ENCODE measurements around the gene EIF2D. TPM values are rescaled to one million over a fixed set of nuclear protein-coding genes. Genes with fewer than 3 reads are reported as not detected.
A peak's percentile ranks its signal among the peaks of the same experiment; 100 is the strongest.

EIF2D gene
- total RNA-seq, 4 donors from 2014 or later = 52.9 to 62.1 (median 57.0) TPM

- peak overlapping the region in 1 of 3 donors; percentile 69 for H3K27ac ChIP-seq
- no peak overlapping the region for H3K4me3 ChIP-seq (replicated peaks in 1 of 3)
- peaks cover 14 to 32% of the 10 kb centered on the region in 2 donors for H3K36me3 ChIP-seq
- H3K27me3 ChIP-seq = no peaks in the 10 kb centered on the region
- no peaks in the 10 kb centered on the region for H3K9me3 ChIP-seq
- 68 to 73% methylated on average over 8 of the region's 8 CpGs for WGBS, 2 donors
- no peak for DNase-seq
- H3K4me1 ChIP-seq = peaks cover 5 to 16% of the 10 kb centered on the region in 2 donors
- TF ChIP-seq, protein P1, sequence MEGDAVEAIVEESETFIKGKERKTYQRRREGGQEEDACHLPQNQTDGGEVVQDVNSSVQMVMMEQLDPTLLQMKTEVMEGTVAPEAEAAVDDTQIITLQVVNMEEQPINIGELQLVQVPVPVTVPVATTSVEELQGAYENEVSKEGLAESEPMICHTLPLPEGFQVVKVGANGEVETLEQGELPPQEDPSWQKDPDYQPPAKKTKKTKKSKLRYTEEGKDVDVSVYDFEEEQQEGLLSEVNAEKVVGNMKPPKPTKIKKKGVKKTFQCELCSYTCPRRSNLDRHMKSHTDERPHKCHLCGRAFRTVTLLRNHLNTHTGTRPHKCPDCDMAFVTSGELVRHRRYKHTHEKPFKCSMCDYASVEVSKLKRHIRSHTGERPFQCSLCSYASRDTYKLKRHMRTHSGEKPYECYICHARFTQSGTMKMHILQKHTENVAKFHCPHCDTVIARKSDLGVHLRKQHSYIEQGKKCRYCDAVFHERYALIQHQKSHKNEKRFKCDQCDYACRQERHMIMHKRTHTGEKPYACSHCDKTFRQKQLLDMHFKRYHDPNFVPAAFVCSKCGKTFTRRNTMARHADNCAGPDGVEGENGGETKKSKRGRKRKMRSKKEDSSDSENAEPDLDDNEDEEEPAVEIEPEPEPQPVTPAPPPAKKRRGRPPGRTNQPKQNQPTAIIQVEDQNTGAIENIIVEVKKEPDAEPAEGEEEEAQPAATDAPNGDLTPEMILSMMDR (IDR thresholded peaks at IDR 0.05) = no peak
- no peak for TF ChIP-seq POLR2A (IDR thresholded peaks at IDR 0.05)
- intact Hi-C loops (cut with DNase I) = no loop called here
Observed at GRCh38 chr1:206590025-206590758, 22.1 kb downstream of the EIF2D start.

GRCh38 chr1:206589206-206589605 lies 23.1 kb downstream of the EIF2D start:
- TF ChIP-seq, protein P1 (IDR thresholded peaks at IDR 0.05) = no peak
- TF ChIP-seq POLR2A (IDR thresholded peaks at IDR 0.05) = no peak
- Histone ChIP-seq H3K4me3 (replicated peaks in 1 of 3) (no peak overlapping the region), H3K4me1 (peaks cover 5 to 16% of the 10 kb centered on the region in 2 donors), H3K27ac (no peak overlapping the region), H3K36me3 (peaks cover 11 to 34% of the 10 kb centered on the region in 2 donors), H3K9me3 (no peaks in the 10 kb centered on the region), H3K27me3 (no peaks in the 10 kb centered on the region)
- DNase-seq = no peak
- intact Hi-C loops (cut with DNase I) = no loop called here
- WGBS, 2 donors = 86 to 91% methylated on average over 7 of the region's 7 CpGs

GRCh38 chr1:206588492-206588891 lies 23.8 kb downstream of the EIF2D start:
- Histone ChIP-seq H3K4me3 (replicated peaks in 1 of 3) (no peak overlapping the region), H3K36me3 (peaks cover 11 to 34% of the 10 kb centered on the region in 2 donors), H3K27ac (no peak overlapping the region), H3K27me3 (no peaks in the 10 kb centered on the region), H3K4me1 (peaks cover 5 to 16% of the 10 kb centered on the region in 2 donors), H3K9me3 (no peaks in the 10 kb centered on the region)
- 83 to 89% methylated on average over 6 of the region's 6 CpGs for WGBS, 2 donors
- TF ChIP-seq, protein P1 (IDR thresholded peaks at IDR 0.05) = no peak
- TF ChIP-seq POLR2A (IDR thresholded peaks at IDR 0.05) = no peak
- DNase-seq = no peak
- intact Hi-C loops (cut with DNase I) = no loop called here

DNA sequence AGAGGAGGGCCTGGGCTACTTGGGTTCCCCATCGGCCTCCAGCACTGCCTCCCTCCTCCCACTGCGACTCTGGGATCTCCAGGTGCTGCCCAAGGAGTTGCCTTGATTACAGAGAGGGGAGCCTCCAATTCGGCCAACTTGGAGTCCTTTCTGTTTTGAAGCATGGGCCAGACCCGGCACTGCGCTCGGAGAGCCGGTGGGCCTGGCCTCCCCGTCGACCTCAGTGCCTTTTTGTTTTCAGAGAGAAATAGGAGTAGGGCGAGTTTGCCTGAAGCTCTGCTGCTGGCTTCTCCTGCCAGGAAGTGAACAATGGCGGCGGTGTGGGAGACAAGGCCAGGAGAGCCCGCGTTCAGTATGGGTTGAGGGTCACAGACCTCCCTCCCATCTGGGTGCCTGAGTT lies 24.4 kb downstream of the EIF2D start:
- no peak for DNase-seq
- Histone ChIP-seq H3K36me3 (peaks cover 11 to 28% of the 10 kb centered on the region in 2 donors), H3K27ac (no peak overlapping the region), H3K9me3 (no peaks in the 10 kb centered on the region), H3K4me3 (replicated peaks in 1 of 3) (no peak overlapping the region), H3K27me3 (no peaks in the 10 kb centered on the region), H3K4me1 (peaks cover 5 to 16% of the 10 kb centered on the region in 2 donors)
- intact Hi-C loops (cut with DNase I) = no loop called here
- TF ChIP-seq POLR2A (IDR thresholded peaks at IDR 0.05) = no peak
- TF ChIP-seq, protein P1 (IDR thresholded peaks at IDR 0.05) = no peak
- 90 to 91% methylated on average over 13 of the region's 14 CpGs for WGBS, 2 donors
